Measurements from ENCODE around the gene TPI1.

- no peak for TF ChIP-seq CTCF (IDR thresholded peaks at IDR 0.05; ENCODE audit: insufficient read depth, low read depth, low read length)
- no peak for TF ChIP-seq EZH2 (IDR thresholded peaks at IDR 0.05; ENCODE audit: insufficient read depth, low read length)
These were observed 49.6 kb upstream of the TPI1 start for GRCh38 chr12:6817662-6818157.

All from astrocyte (in vitro differentiated cells and primary cell).